ENCODE data around the gene TANGO6.

TANGO6 gene

GRCh38 chr16:69064124-69064763 lies 220.9 kb downstream of the TANGO6 start:
- no peak for FAIRE-seq

GRCh38 chr16:69064764-69065313 lies 221.5 kb downstream of the TANGO6 start:
- no peak for FAIRE-seq

GRCh38 chr16:69069504-69069903 lies 226.2 kb downstream of the TANGO6 start:
- FAIRE-seq: no peak

- FAIRE-seq: no peak
Measured at GRCh38 chr16:69071036-69071435, 227.7 kb downstream of the TANGO6 start.

- no peak for FAIRE-seq
Measured at GRCh38 chr16:69072640-69072974, 229.3 kb downstream of the TANGO6 start.

- no peak for FAIRE-seq
Measured at GRCh38 chr16:69073181-69073702, 229.9 kb downstream of the TANGO6 start.

- no peak for FAIRE-seq
Measured at GRCh38 chr16:69077251-69077650, 233.9 kb downstream of the TANGO6 start.

GRCh38 chr16:69078073-69078472 lies 234.7 kb downstream of the TANGO6 start:
- FAIRE-seq: no peak

- no peak for FAIRE-seq
Measured at GRCh38 chr16:69079697-69080096, 236.4 kb downstream of the TANGO6 start.

GRCh38 chr16:69083306-69083941 lies 240.1 kb downstream of the TANGO6 start:
- no peak for FAIRE-seq

GRCh38 chr16:69084289-69084688 lies 241.0 kb downstream of the TANGO6 start:
- no peak for FAIRE-seq

- FAIRE-seq: no peak
Measured at GRCh38 chr16:69085032-69085695, 241.8 kb downstream of the TANGO6 start.

- FAIRE-seq: no peak
Measured at GRCh38 chr16:69087161-69087581, 243.8 kb downstream of the TANGO6 start.

- no peak for FAIRE-seq
Measured at GRCh38 chr16:69088684-69089083, 245.4 kb downstream of the TANGO6 start.

- no peak for FAIRE-seq
Measured at GRCh38 chr16:69089091-69089910, 246.0 kb downstream of the TANGO6 start.

- no peak for FAIRE-seq
Measured at GRCh38 chr16:69093974-69094373, 250.6 kb downstream of the TANGO6 start.

GRCh38 chr16:69094501-69094900 lies 251.2 kb downstream of the TANGO6 start:
- FAIRE-seq: no peak

- FAIRE-seq: no peak
Measured at GRCh38 chr16:69095193-69095592, 251.9 kb downstream of the TANGO6 start.

- FAIRE-seq: no peak
Measured at GRCh38 chr16:69100071-69100691, 256.9 kb downstream of the TANGO6 start.

- peak; percentile 71 for FAIRE-seq
Measured at GRCh38 chr16:69105501-69106361, 262.4 kb downstream of the TANGO6 start, which contains the start of gene HAS3. Gene HAS3 (plus strand): TSS chr16:69105653. CDS start chr16:69109396, 3,743 bp downstream.
